HG02938 (cell line): ENCODE results near the gene AHCYL1.
A peak's percentile ranks its signal among the peaks of the same experiment; 100 is the strongest.

ENCODE experiments used
- ATAC-seq: cut with Tn5 transposase; IDR thresholded peaks from one replicate; pipeline ENCODE4 v1.9.1; 2021; ENCODE audit warnings: mild to moderate bottlenecking, moderate library complexity; ENCODE audit not compliant: unreplicated experiment

AHCYL1 gene

DNA sequence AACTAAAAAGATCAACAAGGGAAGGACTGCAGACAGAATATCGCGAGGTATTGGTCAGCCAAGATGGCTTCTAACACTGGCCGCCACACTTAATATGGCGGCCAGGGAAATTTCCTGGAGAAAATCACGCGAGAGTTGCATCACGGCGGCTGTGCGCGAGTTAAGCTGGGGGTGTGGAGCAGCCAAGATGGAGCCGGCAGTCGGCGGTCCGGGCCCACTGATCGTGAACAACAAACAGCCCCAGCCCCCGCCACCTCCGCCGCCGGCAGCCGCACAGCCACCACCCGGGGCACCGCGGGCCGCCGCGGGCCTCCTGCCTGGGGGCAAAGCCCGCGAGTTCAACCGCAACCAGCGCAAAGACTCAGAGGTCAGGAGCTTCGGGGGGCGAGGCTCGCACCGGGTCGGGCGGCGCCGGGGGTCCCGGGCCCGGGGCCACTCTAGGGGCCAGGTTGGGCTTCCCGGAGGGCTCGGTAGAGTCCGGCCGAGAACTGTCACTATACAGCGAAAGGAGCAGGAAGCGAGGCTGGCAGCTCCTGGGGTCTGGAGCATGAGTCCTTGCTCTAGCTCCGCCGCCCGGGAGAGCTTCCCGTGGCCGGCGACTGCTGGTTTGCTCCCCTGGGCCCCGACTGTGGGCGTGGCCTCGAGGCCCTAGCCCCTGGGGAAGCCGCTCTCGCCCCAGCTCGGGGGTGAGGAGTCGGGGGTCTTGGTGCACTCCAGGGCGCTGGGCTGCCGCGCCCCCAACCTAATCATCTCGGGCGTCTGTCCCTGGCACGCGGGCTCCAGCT lies 50.1 kb downstream of the AHCYL1 start, which contains the start of gene STRIP1:
Gene STRIP1, plus strand, starts transcription at position 174 of the 785 bp plus-strand sequence. Its CDS starts 14 bp downstream, at position 188.
- peak; percentile 79 for ATAC-seq

GRCh38 chr1:110035236-110035752 lies 50.7 kb downstream of the AHCYL1 start:
- peak; percentile 19 for ATAC-seq

DNA sequence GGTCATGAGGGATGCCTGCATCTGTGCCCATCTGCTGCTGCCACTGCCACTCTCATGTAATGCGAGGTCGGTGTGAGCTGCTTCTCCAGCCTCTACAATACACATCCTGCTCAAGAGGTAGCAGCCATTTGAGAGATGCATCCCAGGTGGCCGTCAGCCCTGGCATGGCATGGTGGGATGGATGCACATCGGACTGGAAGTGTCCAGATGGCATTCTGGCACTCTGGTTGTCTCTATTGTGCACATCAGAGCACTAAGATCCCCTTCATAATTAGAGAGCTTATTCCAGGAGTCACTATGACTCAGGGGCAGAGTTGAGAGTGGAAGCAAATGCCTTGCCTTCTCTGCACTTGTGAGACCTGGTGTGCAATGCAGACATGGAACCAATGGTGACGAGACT lies 53.7 kb downstream of the AHCYL1 start:
- ATAC-seq = no peak

DNA sequence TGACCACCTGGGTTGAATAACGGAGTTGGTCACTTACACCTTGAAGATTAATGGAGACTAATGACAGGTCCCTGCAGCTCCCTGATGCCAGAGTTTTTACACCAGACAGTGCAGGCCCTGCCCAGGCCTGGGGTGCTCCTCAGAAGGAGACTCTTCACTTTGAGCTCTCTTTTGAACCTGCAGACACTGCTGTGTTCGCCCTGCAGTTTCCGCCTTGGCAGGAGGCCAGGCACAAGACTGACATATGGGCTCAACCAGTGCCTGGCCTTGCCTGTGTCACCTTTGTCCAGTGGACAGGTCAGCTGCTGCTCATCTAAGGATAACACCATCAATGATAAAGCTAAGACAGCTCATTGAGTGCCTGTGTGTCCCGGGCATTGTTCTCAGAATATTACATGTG lies 55.1 kb downstream of the AHCYL1 start:
- no peak for ATAC-seq

- ATAC-seq = no peak
These were observed 56.0 kb downstream of the AHCYL1 start for GRCh38 chr1:110040548-110040947.

GRCh38 chr1:110043016-110043415 lies 58.5 kb downstream of the AHCYL1 start:
- ATAC-seq = no peak

DNA sequence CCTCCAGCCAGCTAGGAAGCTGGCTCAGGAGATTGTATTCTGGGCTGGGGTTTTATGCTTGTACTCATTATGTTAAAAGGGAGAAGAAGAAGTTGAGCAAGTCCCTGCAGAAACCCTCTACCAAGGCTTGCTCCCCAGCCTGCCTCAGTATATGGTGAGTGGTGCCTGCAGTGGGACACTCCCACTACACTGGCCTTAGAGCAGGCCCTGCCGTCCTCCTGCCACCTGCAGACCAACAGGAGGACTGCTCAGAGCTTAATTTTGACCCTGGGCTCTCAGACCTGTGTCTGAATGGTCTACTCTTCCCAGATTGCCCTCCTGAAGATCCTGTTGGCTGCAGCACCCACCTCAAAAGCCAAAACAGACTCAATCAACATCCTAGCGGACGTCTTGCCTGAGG lies 62.9 kb downstream of the AHCYL1 start:
- no peak for ATAC-seq

GRCh38 chr1:110048240-110048639 lies 63.7 kb downstream of the AHCYL1 start:
- no peak for ATAC-seq

- no peak for ATAC-seq
These were observed 64.5 kb downstream of the AHCYL1 start for GRCh38 chr1:110048923-110049601.

DNA sequence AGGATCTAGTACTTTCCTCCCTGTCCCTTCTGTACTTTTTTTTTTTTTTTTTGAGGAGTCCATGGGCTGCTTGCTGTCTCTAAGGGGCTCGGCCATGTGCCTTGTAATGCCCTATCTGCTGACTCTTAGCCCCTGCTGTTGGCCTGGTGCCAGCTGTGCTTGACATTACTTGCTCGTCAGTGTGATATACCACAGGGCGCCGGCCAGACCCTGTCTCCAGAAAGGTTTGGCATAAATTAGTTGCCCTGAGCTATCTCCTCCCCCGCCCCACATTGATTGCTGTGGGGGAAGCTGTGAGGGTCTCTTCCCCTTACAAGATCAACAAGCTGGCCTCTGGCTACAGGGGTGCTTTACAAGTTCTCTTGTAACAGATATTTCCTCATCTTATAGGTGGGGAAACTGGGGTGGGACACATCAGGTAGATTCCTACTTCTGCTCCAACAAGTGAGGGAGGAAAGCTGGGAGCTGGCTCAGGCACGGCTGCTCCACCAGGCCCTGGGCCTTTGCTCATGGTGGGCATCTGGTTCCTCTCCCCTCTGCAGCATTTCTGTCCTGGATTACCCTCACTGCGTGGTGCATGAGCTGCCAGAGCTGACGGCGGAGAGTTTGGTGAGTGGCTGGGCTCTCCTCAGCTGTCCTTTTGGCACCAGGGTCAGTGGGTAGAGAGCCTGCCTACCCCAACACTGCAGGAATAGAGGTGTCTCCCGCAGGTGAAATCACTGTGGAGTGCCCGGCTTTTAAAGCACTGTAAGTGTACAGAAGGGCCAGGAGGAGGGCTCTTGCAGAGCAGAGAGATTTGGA lies 65.4 kb downstream of the AHCYL1 start:
- no peak for ATAC-seq

- ATAC-seq = no peak
These were observed 66.2 kb downstream of the AHCYL1 start for GRCh38 chr1:110050602-110051261.

DNA sequence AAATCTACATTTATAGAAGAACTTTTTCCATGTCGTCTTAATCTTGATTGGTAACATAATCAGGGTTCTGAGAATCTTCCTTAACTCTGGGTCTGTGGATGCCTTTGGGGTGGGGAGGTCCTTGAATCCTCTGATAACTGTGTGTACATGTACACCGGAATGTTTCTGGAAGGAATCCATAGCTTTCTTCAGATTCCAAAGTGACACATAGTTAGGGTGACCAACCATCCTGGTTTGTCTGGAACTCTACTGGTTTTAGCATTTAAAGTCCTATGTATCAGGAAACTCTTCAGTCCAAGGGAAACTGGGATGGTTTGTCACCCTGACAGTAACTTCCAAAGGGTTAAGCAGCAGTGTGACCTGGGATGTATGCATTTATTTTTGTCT lies 66.7 kb downstream of the AHCYL1 start:
- ATAC-seq = no peak

DNA sequence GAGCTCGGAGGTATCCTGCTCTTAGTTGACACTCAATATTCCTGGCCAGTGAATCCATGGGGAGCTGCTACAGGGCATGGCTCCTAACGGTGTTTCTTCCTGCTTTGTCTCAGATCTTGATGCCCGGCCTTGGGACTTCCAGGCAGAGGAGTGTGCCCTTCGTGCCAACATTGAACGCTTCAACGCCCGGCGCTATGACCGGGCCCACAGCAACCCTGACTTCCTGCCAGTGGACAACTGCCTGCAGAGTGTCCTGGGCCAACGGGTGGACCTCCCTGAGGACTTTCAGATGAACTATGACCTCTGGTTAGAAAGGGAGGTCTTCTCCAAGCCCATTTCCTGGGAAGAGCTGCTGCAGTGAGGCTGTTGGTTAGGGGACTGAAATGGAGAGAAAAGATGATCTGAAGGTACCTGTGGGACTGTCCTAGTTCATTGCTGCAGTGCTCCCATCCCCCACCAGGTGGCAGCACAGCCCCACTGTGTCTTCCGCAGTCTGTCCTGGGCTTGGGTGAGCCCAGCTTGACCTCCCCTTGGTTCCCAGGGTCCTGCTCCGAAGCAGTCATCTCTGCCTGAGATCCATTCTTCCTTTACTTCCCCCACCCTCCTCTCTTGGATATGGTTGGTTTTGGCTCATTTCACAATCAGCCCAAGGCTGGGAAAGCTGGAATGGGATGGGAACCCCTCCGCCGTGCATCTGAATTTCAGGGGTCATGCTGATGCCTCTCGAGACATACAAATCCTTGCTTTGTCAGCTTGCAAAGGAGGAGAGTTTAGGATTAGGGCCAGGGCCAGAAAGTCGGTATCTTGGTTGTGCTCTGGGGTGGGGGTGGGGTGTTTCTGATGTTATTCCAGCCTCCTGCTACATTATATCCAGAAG lies 69.2 kb downstream of the AHCYL1 start:
- ATAC-seq = no peak

DNA sequence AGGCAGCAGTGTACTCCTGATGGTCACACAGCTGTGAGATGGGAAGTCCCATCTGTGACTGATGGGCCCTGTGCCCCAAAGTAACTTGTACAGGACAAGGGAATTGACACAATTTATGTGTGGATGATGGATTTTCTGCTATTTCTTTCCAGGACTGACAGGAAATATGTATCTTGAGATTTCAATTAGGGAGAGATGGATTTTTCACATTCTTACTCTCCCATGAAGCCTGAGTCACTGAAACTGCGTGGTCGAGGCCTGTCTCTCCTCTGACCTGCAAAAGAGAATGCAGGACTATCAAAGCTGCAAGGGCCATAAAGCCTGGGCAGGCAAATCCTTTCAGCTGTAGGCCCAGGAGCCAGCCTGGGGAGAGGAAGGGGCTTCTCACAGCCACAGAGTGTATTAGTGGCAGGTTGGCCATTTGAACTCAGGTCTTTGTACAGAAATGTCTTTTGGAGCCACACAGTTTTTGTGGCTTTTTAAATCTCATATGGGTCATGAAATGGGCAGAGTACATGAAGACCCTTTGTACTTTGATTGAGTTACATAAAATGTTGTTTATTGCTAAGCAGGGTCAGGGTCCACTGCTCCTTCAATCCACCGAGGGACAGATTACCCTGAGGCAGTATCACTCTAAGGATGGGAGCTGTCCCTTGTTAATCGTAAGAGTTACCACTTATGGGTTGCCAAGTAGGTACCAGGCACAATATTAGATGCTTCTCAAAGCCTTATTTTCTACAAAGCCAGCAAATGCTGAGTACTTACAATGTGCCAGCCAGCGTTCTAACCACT lies 71.1 kb downstream of the AHCYL1 start:
- ATAC-seq = no peak

DNA sequence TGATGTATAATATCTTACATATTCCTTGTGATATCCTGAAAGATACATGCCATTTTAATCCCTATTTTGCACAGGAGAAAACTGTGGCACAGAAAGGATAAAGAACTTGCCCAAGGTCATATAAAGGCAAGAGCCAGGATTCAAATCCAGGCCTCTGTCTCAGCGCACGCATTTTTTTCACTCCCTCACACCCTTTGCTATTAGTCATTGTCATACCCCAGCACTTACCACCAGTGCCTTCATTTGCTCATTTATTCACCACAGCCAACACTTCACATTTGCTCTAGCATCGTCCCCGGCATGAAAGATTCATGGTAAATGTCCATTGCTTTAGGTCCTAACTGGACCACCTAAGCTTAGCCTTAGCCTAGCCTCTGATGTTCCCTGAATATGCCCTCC lies 71.7 kb downstream of the AHCYL1 start:
- no peak for ATAC-seq

DNA sequence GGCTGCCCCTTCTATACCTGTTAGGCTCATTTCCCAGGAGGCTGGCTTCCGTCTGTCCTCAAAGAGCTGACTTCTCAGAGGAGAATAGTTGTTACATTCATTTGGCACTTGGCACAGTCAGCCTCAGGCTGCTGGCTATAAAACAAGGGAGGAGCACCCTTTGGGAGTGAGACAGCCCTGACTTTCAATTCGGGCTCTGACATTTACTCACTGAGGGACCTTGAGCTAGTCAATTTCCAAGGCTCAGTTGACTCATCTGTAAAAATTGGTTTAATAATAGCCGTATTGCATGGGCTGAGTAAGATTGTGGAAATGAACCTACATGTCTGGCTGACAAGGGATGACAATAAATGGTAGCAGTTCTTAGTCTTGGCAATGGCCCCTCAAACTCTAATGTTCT lies 72.2 kb downstream of the AHCYL1 start:
- no peak for ATAC-seq

DNA sequence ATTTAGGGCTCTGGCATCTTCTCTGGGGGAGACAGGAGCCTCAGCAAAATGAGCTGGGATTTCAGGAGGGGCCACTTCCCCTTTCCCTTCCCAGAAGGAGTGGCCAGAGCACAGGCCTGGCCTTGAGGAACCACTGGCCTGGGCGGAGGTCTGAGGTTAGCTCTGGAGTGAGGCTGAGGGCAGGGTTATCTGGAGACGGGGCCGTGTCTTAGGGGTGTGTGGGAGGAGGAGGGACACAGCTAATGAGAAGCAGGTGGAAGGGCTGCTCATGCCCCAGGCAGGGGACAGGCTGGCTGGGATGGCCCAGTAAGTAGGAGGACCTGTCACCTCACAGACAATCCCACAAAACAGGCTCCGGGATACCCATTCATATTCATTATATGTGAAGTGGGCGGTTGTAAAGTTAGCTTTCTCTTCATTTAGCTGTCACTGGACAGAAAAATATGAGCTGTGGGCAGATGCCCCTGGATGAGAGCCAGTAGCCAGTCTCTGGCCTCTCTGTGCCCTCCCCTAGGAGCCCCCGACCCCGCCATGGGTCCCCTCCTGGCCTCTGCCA lies 73.5 kb downstream of the AHCYL1 start:
- ATAC-seq = no peak

DNA sequence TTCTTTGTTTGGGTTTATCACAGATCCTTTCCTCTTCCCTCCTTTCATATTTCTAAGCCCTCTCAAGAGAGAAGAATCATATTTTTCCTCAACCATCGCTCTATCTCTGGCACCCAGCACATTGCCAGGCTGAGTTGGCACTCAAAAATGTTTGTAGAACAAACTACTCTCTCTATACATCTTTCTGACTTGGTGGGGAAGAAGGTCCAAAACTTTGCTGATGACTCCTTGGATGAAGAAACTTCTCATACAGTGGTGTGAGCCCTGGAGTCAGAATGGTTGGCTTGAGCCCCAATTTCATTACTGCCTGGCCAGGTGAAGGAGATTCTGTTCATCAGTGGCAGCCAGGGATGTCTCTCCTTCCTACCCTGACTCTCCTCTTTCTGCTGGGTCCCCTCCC lies 74.0 kb downstream of the AHCYL1 start:
- ATAC-seq = no peak
